ENCODE measurements around the gene PLD2.

DNA sequence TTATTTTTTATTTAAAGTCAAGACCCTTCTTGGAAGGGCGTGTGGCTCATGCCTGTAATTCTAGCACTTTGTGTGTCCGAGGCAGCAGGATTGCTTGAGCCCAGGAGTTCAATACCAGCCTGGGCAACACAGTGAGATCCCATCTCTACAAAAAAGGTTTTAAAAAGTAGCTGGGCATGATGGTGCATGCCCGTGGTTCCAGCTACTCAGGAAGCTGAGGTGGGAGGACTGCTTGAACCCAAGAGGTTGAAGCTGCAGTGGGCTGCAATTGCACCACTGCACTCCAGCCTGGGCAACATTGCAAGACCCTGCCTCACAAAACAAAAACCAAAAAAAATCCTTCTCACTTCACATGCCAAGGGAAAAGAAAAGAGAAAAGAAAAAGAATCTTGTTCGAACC, 55.8 kb downstream of the PLD2 start:
- TF ChIP-seq, protein P1, sequence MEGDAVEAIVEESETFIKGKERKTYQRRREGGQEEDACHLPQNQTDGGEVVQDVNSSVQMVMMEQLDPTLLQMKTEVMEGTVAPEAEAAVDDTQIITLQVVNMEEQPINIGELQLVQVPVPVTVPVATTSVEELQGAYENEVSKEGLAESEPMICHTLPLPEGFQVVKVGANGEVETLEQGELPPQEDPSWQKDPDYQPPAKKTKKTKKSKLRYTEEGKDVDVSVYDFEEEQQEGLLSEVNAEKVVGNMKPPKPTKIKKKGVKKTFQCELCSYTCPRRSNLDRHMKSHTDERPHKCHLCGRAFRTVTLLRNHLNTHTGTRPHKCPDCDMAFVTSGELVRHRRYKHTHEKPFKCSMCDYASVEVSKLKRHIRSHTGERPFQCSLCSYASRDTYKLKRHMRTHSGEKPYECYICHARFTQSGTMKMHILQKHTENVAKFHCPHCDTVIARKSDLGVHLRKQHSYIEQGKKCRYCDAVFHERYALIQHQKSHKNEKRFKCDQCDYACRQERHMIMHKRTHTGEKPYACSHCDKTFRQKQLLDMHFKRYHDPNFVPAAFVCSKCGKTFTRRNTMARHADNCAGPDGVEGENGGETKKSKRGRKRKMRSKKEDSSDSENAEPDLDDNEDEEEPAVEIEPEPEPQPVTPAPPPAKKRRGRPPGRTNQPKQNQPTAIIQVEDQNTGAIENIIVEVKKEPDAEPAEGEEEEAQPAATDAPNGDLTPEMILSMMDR (conservative IDR thresholded peaks at IDR 0.05 in 1 of 2, IDR thresholded peaks at IDR 0.05 in 1 of 2; ENCODE audit: low read depth in 1 of 2, low read length in 2 of 2), result no peak
- TF ChIP-seq EZH2 (IDR thresholded peaks at IDR 0.05; ENCODE audit: low read length, missing control alignments), result no peak
